Measurements from ENCODE around the gene ERC2.

DNA sequence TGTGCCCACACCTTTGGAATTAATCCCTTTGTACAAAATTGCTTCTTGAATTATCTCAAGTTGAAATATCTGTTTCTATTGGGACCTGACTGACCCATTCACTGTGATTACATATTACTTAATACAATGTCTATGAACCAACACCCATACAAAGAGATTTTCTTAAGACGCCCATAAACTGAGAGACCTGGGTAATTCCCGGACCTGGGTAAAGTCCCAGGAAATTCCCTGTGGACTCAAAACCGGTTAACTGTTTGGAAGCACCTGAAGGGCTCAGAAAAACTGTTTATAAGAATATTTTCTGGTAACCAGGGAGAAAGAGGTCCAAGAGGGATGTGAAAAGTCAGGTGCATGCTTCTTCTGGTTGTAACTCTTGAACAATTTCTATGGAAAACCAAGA lies 667.2 kb downstream of the ERC2 start:
- no peak for TF ChIP-seq POLR2A (IDR thresholded peaks at IDR 0.05; ENCODE audit: control extremely low read depth in 1 of 2, low read depth in 2 of 2, low read length in 2 of 2)
- TF ChIP-seq SUZ12 (IDR thresholded peaks at IDR 0.05; ENCODE audit: low read length) = no peak
- TF ChIP-seq, protein P1, sequence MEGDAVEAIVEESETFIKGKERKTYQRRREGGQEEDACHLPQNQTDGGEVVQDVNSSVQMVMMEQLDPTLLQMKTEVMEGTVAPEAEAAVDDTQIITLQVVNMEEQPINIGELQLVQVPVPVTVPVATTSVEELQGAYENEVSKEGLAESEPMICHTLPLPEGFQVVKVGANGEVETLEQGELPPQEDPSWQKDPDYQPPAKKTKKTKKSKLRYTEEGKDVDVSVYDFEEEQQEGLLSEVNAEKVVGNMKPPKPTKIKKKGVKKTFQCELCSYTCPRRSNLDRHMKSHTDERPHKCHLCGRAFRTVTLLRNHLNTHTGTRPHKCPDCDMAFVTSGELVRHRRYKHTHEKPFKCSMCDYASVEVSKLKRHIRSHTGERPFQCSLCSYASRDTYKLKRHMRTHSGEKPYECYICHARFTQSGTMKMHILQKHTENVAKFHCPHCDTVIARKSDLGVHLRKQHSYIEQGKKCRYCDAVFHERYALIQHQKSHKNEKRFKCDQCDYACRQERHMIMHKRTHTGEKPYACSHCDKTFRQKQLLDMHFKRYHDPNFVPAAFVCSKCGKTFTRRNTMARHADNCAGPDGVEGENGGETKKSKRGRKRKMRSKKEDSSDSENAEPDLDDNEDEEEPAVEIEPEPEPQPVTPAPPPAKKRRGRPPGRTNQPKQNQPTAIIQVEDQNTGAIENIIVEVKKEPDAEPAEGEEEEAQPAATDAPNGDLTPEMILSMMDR (IDR thresholded peaks at IDR 0.05; ENCODE audit: control extremely low read depth in 1 of 3, insufficient read depth in 1 of 3, low read depth in 1 of 3, low read length in 3 of 3) = no peak
- no peak for TF ChIP-seq EP300 (IDR thresholded peaks at IDR 0.05; ENCODE audit: borderline replicate concordance in 1 of 2, low read depth in 2 of 2, low read length in 2 of 2)
- TF ChIP-seq JUN (IDR thresholded peaks at IDR 0.05; ENCODE audit: low read depth, low read length) = no peak
- no peak for TF ChIP-seq GABPA (IDR thresholded peaks at IDR 0.05; ENCODE audit: borderline replicate concordance, insufficient read depth, low read length)
- no peak for TF ChIP-seq SP2 (IDR thresholded peaks at IDR 0.05; ENCODE audit: low read length)
- no peak for TF ChIP-seq HDAC6 (IDR thresholded peaks at IDR 0.05; ENCODE audit: low read depth, low read length)
- no peak for TF ChIP-seq RXRA (IDR thresholded peaks at IDR 0.05; ENCODE audit: insufficient read depth, low read depth, low read length)

All from H1 (cell line).